Neutrophil (primary cell): ENCODE data around the gene HYAL1.

Experiments
- H3K27ac ChIP-seq: fragments of 200-600 bp; sonication (generic); 2 replicates; pipeline ENCODE4 v1.5.1; 2016; ENCODE audit warnings: mild to moderate bottlenecking, moderate library complexity
- H3K27me3 ChIP-seq: fragments of 200-600 bp; sonication (generic); 2 replicates; pipeline ENCODE4 v1.6.0; 2016; ENCODE audit warnings: mild to moderate bottlenecking
- H3K36me3 ChIP-seq: fragments of 200-600 bp; sonication (generic); 2 replicates; pipeline ENCODE4 v1.5.1; 2017
- H3K4me1 ChIP-seq, 2 experiments: fragments of 200-600 bp in 1 of 2; sonication (generic) in 1 of 2; 1 replicate in 1 of 2; 2 replicates in 1 of 2; pipeline versions ENCODE4 v1.5.1 to v1.6.1; 2013 to 2016; ENCODE audit warnings: low read depth in 1 of 2, low read length in 1 of 2, mild to moderate bottlenecking in 1 of 2, moderate library complexity in 1 of 2; ENCODE audit not compliant: control insufficient read depth in 1 of 2, insufficient read depth in 1 of 2
- H3K4me3 ChIP-seq, 2 experiments: fragments of 200-600 bp in 1 of 2; sonication (generic) in 1 of 2; 1 replicate in 1 of 2; 2 replicates in 1 of 2; pipeline ENCODE4 v1.5.1; 2013 to 2016; ENCODE audit warnings: low read depth in 1 of 2, low read length in 1 of 2, mild to moderate bottlenecking in 1 of 2, moderate library complexity in 1 of 2
- H3K9me3 ChIP-seq: fragments of 200-600 bp; sonication (generic); 2 replicates; pipeline ENCODE4 v1.5.1; 2016
- TF ChIP-seq, protein P1 (sequence below): fragments of 200-600 bp; sonication (generic); IDR thresholded peaks from 2 replicates; pipeline ENCODE4 v1.5.1; 2016; ENCODE audit warnings: antibody characterized with exemption

Gene HYAL1

DNA sequence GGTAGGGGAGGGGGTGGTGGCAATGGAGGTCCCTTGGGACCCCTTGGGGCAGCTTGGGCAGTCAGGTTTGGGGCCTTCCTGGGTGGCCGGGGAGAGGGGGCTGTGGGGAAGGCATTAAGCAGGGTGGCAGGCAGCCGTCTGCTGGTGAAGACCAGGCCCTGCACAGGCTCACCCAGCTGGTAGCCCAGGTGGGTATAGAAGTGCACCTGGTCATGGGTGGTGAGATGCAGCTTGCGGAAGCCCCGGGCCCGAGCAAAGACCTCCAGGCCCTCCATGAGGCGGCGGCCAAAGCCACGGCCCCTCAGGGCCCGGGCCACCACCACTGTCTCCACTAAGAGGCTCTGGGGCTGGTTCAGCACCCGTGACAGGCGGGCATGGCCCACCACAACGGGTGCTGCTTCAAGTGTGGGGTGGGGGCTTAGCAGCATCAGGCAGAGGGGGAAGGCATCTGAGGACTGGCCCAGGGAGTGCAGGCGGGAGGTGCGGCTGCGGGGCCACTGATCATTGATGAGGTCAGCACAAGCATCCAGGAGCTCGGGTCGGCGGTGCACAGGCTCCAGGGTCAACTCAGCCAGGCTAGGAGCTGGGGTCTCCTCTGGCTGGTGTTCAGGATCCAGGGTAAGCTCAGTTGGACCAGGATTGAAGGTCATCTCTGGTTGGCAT is 6.5 kb downstream of the HYAL1 start:
- Histone ChIP-seq H3K27me3 (no peaks in the 10 kb centered on the region), H3K27ac (peak overlapping the region; percentile 97)

DNA sequence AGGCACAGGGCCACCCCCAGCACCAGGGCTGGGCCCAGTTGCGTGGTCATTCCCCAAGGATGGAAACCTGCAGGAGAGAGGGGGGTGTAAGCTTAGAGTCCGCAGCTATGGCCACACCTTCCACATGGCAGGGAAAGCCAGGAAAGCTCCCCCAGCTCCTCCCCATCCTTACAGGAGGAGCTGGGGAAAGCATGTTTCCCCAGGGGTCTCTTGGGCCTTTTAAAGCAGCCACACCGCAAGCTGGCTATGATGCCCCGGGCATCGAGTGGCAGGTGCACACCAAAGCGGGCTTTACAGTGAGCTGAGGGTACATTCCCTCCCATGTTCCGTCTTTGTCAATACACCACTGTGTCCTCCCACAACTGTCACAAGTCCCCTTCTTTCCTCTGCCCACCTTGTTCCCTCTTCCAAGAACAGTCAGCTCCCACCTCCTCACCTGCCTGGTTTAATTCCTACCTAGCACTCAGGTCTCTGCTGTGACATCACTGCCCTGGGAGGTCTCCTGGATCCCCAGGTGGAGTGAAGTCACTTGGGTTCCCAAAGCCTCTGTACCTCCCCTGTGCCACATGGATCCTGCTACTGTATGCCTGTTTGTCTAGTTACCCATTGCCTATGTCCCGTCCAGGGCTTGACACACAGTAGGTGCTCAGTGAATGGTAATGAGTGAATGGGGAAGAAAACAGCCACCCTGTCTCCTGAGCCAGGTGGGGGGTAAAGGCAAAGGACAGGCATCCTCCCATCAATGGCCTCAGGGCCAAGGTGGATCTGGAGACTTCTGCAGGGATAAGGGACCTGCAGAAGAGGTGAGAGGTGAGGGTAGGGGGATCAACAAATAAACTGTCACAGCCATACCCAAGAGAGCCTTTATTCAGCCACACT is 7.6 kb downstream of the HYAL1 start:
- Histone ChIP-seq H3K27me3 (no peaks in the 10 kb centered on the region), H3K27ac (peak overlapping the region; percentile 25), H3K4me3 (no peak overlapping the region), H3K9me3 (no peaks in the 10 kb centered on the region), H3K4me1 (peaks cover 48 to 54% of the 10 kb centered on the region in 2 experiments), H3K36me3 (no peaks in the 10 kb centered on the region)
- TF ChIP-seq, protein P1, sequence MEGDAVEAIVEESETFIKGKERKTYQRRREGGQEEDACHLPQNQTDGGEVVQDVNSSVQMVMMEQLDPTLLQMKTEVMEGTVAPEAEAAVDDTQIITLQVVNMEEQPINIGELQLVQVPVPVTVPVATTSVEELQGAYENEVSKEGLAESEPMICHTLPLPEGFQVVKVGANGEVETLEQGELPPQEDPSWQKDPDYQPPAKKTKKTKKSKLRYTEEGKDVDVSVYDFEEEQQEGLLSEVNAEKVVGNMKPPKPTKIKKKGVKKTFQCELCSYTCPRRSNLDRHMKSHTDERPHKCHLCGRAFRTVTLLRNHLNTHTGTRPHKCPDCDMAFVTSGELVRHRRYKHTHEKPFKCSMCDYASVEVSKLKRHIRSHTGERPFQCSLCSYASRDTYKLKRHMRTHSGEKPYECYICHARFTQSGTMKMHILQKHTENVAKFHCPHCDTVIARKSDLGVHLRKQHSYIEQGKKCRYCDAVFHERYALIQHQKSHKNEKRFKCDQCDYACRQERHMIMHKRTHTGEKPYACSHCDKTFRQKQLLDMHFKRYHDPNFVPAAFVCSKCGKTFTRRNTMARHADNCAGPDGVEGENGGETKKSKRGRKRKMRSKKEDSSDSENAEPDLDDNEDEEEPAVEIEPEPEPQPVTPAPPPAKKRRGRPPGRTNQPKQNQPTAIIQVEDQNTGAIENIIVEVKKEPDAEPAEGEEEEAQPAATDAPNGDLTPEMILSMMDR = no peak

More for the DNA sequence above, 6.5 kb downstream of the HYAL1 start:
- peaks cover 45 to 52% of the 10 kb centered on the region in 2 experiments for H3K4me1 ChIP-seq
- TF ChIP-seq, protein P1 = no peak
- H3K4me3 ChIP-seq = no peak overlapping the region
- H3K9me3 ChIP-seq = no peaks in the 10 kb centered on the region
- no peaks in the 10 kb centered on the region for H3K36me3 ChIP-seq

DNA sequence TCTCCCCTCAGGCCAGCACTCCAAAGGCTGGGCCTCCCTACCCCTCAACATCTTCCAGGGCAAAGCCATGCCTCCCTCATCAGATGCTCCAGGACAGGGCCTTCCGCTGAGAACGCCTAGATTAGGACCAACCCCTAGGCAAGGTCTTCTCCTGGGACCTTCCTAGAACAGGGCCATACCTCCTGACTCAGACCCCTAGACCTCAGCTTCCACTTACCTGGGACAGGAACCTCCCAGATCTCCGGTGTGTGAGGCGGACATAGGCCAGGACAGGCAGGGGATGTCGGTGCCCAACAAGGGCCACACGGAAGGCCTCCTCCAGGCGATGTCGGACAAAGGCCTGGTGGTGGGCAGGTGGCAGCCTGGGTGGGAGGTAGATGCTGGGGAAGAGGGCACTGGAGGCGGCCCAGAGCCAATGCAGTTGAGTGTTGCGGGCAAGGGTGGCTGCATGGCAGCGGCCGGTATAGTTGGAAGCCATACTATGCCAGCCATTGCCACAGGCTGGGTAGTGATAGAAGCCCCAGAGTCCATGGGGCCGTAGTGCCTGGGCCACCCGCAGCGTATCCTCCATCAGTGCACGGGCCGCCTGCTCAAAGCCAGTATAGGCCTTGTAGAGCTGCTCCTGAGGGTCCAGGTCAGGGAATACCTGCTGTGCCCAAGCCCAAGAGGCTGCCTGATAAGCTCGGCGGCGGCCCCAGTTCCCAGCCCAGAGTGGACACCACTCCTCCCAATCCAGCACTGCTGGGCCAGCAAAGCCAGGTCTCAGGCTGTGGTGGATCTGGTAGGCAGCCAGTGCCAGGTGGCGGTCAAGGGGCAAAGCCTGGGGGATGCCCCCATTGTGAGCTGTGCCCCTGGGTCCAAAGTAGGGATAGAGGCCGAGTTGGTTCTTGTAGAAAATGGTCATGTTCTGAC is 8.6 kb downstream of the HYAL1 start:
- no peaks in the 10 kb centered on the region for H3K9me3 ChIP-seq
- H3K4me1 ChIP-seq = peaks cover 37 to 43% of the 10 kb centered on the region in 2 experiments
- H3K4me3 ChIP-seq = no peak overlapping the region
- no peaks in the 10 kb centered on the region for H3K27me3 ChIP-seq
- TF ChIP-seq, protein P1 = no peak
- H3K27ac ChIP-seq = peak overlapping the region; percentile 25
- H3K36me3 ChIP-seq = no peaks in the 10 kb centered on the region

DNA sequence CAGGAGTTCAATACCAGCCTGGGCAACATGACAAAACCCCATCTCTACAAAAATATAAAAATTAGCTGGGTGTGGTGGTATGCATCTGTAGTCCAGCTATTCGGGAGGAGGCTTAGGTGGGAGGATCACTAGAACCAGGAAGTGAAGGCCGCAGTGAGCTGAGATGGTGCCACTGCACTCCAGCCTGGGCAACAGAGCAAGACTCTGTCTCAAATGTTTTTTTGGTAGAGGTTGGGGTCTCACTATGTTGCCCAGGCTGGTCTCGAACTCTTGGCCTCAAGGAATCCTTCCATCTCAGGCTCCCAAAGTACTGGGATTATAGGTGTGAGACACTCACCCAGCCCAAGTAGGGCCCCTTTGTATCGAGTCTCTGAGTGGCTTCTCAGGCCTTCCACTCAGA is 9.3 kb downstream of the HYAL1 start:
- Histone ChIP-seq H3K4me3 (no peak overlapping the region), H3K27ac (peak overlapping the region; percentile 69), H3K4me1 (peaks cover 35 to 39% of the 10 kb centered on the region in 2 experiments), H3K27me3 (no peaks in the 10 kb centered on the region), H3K9me3 (no peaks in the 10 kb centered on the region), H3K36me3 (no peaks in the 10 kb centered on the region)
- TF ChIP-seq, protein P1 = no peak

DNA sequence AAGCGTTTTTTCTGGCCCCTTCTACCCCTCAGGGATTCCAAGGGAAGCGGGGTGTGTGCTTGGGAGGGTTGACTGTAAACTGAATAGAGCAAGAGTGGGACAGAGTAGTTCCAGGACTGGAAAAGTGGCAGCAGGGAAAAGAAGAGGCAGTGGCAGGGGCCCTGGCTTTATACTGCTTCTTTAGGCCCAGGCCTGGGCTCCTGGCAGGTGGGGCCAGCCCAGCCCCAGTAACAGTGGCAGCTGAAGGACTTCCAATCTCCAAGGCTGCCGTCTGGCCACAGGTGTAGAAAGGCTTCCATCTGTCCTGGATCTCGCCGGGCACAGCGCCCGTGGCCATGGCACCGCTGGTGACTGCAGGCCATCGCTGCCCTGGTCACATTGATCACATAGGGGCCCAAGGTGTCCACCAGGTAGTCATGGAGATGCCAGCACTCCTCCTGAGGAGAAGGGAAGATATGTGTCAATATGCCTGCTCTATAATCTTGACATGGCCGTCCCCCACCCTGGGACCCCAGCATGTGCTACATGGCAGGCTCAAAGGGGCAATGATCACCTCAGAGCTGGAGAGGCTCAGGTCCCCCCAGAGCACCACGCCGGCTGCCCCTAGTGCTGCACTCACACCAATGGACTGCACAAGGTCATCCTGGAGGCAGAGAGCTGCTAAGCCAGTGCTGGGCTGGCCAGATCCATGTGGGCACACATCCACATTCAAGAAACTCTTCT is 10.1 kb downstream of the HYAL1 start:
- no peaks in the 10 kb centered on the region for H3K9me3 ChIP-seq
- H3K4me1 ChIP-seq = peaks cover 27 to 31% of the 10 kb centered on the region in 2 experiments
- no peaks in the 10 kb centered on the region for H3K27me3 ChIP-seq
- peak overlapping the region in 1 of 2 experiments; percentile 59 for H3K4me3 ChIP-seq
- TF ChIP-seq, protein P1 = no peak
- peak overlapping the region; percentile 69 for H3K27ac ChIP-seq
- peaks cover 5% of the 10 kb centered on the region for H3K36me3 ChIP-seq
